ENCODE data around the gene HELZ2. TPM values are rescaled to one million over a fixed set of nuclear protein-coding genes. Genes with fewer than 3 reads are reported as not detected.

HELZ2 gene
- total RNA-seq, 4 donors from 2014 or later: 16.3 to 33.7 (median 24.7) TPM

DNA sequence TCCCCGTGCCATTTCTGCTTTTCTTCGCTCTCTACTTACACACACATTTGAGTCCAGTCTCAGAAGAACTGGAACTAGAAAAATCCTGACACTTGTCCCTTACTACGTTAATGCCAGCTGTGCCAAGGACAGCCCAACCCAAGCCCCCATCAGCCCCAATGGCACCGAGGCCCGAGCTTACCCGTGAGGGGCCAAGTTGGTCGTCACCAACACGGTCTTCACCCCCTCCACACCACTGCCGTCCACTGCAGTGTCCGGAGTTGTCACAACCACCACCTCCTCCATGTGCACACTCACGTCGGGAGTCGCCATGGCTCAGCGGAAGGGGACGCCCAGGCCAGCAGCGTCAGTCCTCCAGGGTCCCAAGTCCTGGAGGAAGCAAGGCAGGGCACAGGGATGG lies 45.0 kb upstream of the HELZ2 start:
- Histone ChIP-seq H3K9me3 (no peaks in the 10 kb centered on the region), H3K4me3 (no peak overlapping the region), H3K36me3 (peaks cover 0 to 59% (median 11%) of the 10 kb centered on the region in 3 donors), H3K27me3 (no peaks in the 10 kb centered on the region), H3K4me1 (peaks cover 0 to 18% (median 0%) of the 10 kb centered on the region in 4 donors), H3K27ac (no peak overlapping the region)
- WGBS, 2 donors: 90 to 91% methylated on average over 16 of the region's 16 CpGs
- TF ChIP-seq EP300 (IDR thresholded peaks at IDR 0.05) (no peak), POLR2A (IDR thresholded peaks at IDR 0.05) (no peak)
- TF ChIP-seq, protein P1, sequence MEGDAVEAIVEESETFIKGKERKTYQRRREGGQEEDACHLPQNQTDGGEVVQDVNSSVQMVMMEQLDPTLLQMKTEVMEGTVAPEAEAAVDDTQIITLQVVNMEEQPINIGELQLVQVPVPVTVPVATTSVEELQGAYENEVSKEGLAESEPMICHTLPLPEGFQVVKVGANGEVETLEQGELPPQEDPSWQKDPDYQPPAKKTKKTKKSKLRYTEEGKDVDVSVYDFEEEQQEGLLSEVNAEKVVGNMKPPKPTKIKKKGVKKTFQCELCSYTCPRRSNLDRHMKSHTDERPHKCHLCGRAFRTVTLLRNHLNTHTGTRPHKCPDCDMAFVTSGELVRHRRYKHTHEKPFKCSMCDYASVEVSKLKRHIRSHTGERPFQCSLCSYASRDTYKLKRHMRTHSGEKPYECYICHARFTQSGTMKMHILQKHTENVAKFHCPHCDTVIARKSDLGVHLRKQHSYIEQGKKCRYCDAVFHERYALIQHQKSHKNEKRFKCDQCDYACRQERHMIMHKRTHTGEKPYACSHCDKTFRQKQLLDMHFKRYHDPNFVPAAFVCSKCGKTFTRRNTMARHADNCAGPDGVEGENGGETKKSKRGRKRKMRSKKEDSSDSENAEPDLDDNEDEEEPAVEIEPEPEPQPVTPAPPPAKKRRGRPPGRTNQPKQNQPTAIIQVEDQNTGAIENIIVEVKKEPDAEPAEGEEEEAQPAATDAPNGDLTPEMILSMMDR (IDR thresholded peaks at IDR 0.05): no peak
- no peak for DNase-seq (ENCODE audit: low spot score in 2 of 2)

- Histone ChIP-seq H3K27ac (no peak overlapping the region), H3K4me3 (no peak overlapping the region), H3K9me3 (no peaks in the 10 kb centered on the region), H3K4me1 (peaks cover 0 to 18% (median 0%) of the 10 kb centered on the region in 4 donors), H3K36me3 (peaks cover 0 to 59% (median 11%) of the 10 kb centered on the region in 3 donors), H3K27me3 (no peaks in the 10 kb centered on the region)
- 80% methylated on average over 11 of the region's 11 CpGs for WGBS, 2 donors
- TF ChIP-seq, protein P1 (IDR thresholded peaks at IDR 0.05): no peak
- TF ChIP-seq POLR2A (IDR thresholded peaks at IDR 0.05) (no peak), EP300 (IDR thresholded peaks at IDR 0.05) (no peak)
- no peak for DNase-seq (ENCODE audit: low spot score in 2 of 2)
These were observed 44.4 kb upstream of the HELZ2 start for GRCh38 chr20:63618291-63618980.

DNA sequence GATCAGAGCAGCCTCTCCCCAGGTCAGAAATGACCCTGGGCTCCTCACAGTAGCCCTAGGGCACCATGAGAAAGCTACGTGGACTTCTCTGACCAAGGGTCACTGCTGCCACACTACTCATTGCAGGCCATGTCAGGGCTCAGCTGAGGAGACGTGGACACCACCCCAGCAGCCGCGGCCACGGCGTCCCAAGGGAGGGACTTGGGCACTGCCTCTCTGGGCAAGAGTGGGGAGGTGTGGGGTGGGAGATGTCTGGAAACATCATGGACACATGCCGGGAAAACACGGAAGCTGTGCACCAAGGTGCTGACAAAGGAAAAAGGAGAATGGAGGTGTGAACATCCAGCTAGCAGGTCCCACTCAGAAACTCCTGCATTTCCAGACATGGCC lies 43.8 kb upstream of the HELZ2 start:
- Histone ChIP-seq H3K4me1 (peaks cover 0 to 18% (median 0%) of the 10 kb centered on the region in 4 donors), H3K36me3 (peaks cover 0 to 58% (median 11%) of the 10 kb centered on the region in 3 donors), H3K4me3 (no peak overlapping the region), H3K9me3 (no peaks in the 10 kb centered on the region), H3K27ac (no peak overlapping the region), H3K27me3 (no peaks in the 10 kb centered on the region)
- TF ChIP-seq EP300 (IDR thresholded peaks at IDR 0.05) (no peak), POLR2A (IDR thresholded peaks at IDR 0.05) (no peak)
- TF ChIP-seq, protein P1 (IDR thresholded peaks at IDR 0.05): no peak
- 84 to 86% methylated on average over 8 of the region's 8 CpGs for WGBS, 2 donors
- DNase-seq (ENCODE audit: low spot score in 2 of 2): no peak

GRCh38 chr20:63617092-63617875 lies 43.2 kb upstream of the HELZ2 start:
- Histone ChIP-seq H3K9me3 (no peaks in the 10 kb centered on the region), H3K4me3 (no peak overlapping the region), H3K27ac (no peak overlapping the region), H3K36me3 (peaks cover 0 to 55% (median 11%) of the 10 kb centered on the region in 3 donors), H3K4me1 (peaks cover 0 to 18% (median 0%) of the 10 kb centered on the region in 4 donors), H3K27me3 (no peaks in the 10 kb centered on the region)
- no peak for DNase-seq (ENCODE audit: low spot score in 2 of 2)
- 92 to 95% methylated on average over 31 to 41 of the region's 41 CpGs for WGBS, 2 donors
- TF ChIP-seq EP300 (IDR thresholded peaks at IDR 0.05): no peak
- no peak for TF ChIP-seq POLR2A (IDR thresholded peaks at IDR 0.05)
- TF ChIP-seq, protein P1 (IDR thresholded peaks at IDR 0.05): no peak
